HCT116 (cell line): ENCODE results near the gene GRK1. TPM values are rescaled to one million over a fixed set of nuclear protein-coding genes. Genes with fewer than 3 reads are reported as not detected.

Source experiments
- ATAC-seq: fragments of 200-7000 bp; cut with Tn5 transposase; 2 replicates; pipeline ENCODE4 v1.9.1; 2020; ENCODE audit warnings: mild to moderate bottlenecking, moderate library complexity
- BruUV-seq: library from RNA; stranded (reverse); fragments of 400-500 nt; replicated peaks from 2 replicates; lab custom pipeline; 2021; lab: Mats Ljungman, UMichigan
- CTCF ChIA-PET: fragments of 300-600 bp; sonication (Branson Sonifier 250); formaldehyde crosslinking; loops from one replicate; lab custom pipeline; 2021; ENCODE audit warnings: antibody characterized with exemption; lab: Charles Lee
- POLR2A ChIA-PET: fragments of 300-600, 350-600 bp; sonication (Branson Sonifier 250); formaldehyde crosslinking; loops from one replicate; lab custom pipeline; 2021; ENCODE audit warnings: antibody characterized with exemption; lab: Charles Lee
- RAD21 ChIA-PET, 2 experiments: fragments of 300-600 bp; sonication (Branson Sonifier 250); formaldehyde crosslinking; loops; one replicate each; lab custom pipeline; 2023; ENCODE audit warnings: low total read pairs in 2 of 2; ENCODE audit not compliant: uncharacterized antibody in 2 of 2, unreplicated experiment in 2 of 2, low non-redundant PET in 1 of 2; lab: Charles Lee
- DNase-seq: peaks from one replicate; pipeline ENCODE4 v3.0.0-alpha.2; 2010; ENCODE audit warnings: low read depth, low spot score
- H2AFZ ChIP-seq: fragments of 200-600 bp; shearing (Covaris generic), sonication (generic); 2 replicates; pipeline ENCODE4 v1.6.1; 2017; ENCODE audit warnings: low read depth, mixed run types, mixed read lengths, antibody characterized with exemption, low read length; ENCODE audit not compliant: poor library complexity, severe bottlenecking
- H3K27ac ChIP-seq: 2 replicates; pipeline ENCODE4 v1.5.1; 2012; ENCODE audit warnings: low read depth, low read length
- H3K27me3 ChIP-seq: fragments of 200-600 bp; sonication (generic); 2 replicates; pipeline ENCODE4 v1.6.1; 2016; ENCODE audit warnings: mixed run types, low read length, mixed read lengths; ENCODE audit not compliant: insufficient read depth
- H3K36me3 ChIP-seq, 2 experiments: fragments of 200-500 bp in 1 of 2; fragments of 200-600 bp in 1 of 2; sonication (Bioruptor generic) in 1 of 2; sonication (generic) in 1 of 2; 2 replicates each; pipeline versions ENCODE4 v1.5.1 to v1.6.1; 2014 to 2016; ENCODE audit warnings: low read length in 2 of 2, inconsistent platforms in 1 of 2, mixed read lengths in 1 of 2, mixed run types in 1 of 2; ENCODE audit not compliant: insufficient read depth in 2 of 2, control insufficient read depth in 1 of 2
- H3K4me1 ChIP-seq, 2 experiments: fragments of 200-600 bp in 1 of 2; sonication (generic) in 1 of 2; 2 replicates each; pipeline versions ENCODE4 v1.5.1 to v1.6.1; 2012 to 2017; ENCODE audit warnings: low read length in 2 of 2, inconsistent platforms in 1 of 2, mild to moderate bottlenecking in 1 of 2, mixed read lengths in 1 of 2, mixed run types in 1 of 2, moderate library complexity in 1 of 2; ENCODE audit not compliant: insufficient read depth in 2 of 2, control insufficient read depth in 1 of 2
- H3K4me2 ChIP-seq: fragments of 200-600 bp; sonication (generic); 2 replicates; pipeline ENCODE4 v1.6.1; 2017; ENCODE audit warnings: mixed run types, low read length, mixed read lengths
- H3K4me3 ChIP-seq, 2 experiments: fragments of 200-600 bp in 1 of 2; sonication (generic) in 1 of 2; replicated peaks in 1 of 2; 2 replicates each; pipeline ENCODE4 v1.5.1; 2011 to 2016; ENCODE audit warnings: low read length in 2 of 2, control low read depth in 1 of 2, low read depth in 1 of 2, mild to moderate bottlenecking in 1 of 2, mixed read lengths in 1 of 2, mixed run types in 1 of 2
- H3K79me2 ChIP-seq: fragments of 200-600 bp; sonication (generic); 2 replicates; pipeline ENCODE4 v1.6.1; 2017; ENCODE audit warnings: mild to moderate bottlenecking, mixed run types, low read length, moderate library complexity, mixed read lengths; ENCODE audit not compliant: insufficient read depth
- H3K9ac ChIP-seq: fragments of 200-600 bp; sonication (generic); 2 replicates; pipeline ENCODE4 v1.6.1; 2016; ENCODE audit warnings: low read length, mixed read lengths
- H3K9me2 ChIP-seq: fragments of 200-600 bp; sonication (generic), shearing (Covaris generic); 2 replicates; pipeline ENCODE4 v1.6.1; 2017; ENCODE audit warnings: mixed run types, mild to moderate bottlenecking, moderate library complexity; ENCODE audit not compliant: insufficient read depth
- H3K9me3 ChIP-seq, 2 experiments: fragments of 200-500 bp in 1 of 2; fragments of 200-600 bp in 1 of 2; sonication (Bioruptor generic) in 1 of 2; sonication (generic) in 1 of 2; 2 replicates each; pipeline ENCODE4 v1.6.1; 2014 to 2017; ENCODE audit warnings: low read length in 2 of 2, mixed read lengths in 2 of 2, inconsistent platforms in 1 of 2, low read depth in 1 of 2, mild to moderate bottlenecking in 1 of 2, mixed run types in 1 of 2, moderate library complexity in 1 of 2; ENCODE audit not compliant: control insufficient read depth in 1 of 2, insufficient read depth in 1 of 2
- H4K20me1 ChIP-seq: fragments of 200-600 bp; sonication (generic), shearing (Covaris generic); 2 replicates; pipeline ENCODE4 v1.6.1; 2017; ENCODE audit warnings: mixed run types, mild to moderate bottlenecking, moderate library complexity; ENCODE audit not compliant: insufficient read depth
- EZH2 ChIP-seq: fragments of 200-600 bp; sonication (generic); IDR thresholded peaks from 2 replicates; pipeline ENCODE4 v1.6.1; 2017; ENCODE audit warnings: antibody characterized with exemption, mixed run types
- FOSL1 ChIP-seq: IDR thresholded peaks from 2 replicates; pipeline ENCODE4 v1.6.1; 2012; ENCODE audit warnings: low read depth
- POLR2AphosphoS5 ChIP-seq: IDR thresholded peaks from 2 replicates; pipeline ENCODE4 v1.6.1; 2011; ENCODE audit warnings: mild to moderate bottlenecking, low read depth, low read length, moderate library complexity
- REST ChIP-seq: IDR thresholded peaks from 2 replicates; pipeline ENCODE4 v1.6.1; 2012; ENCODE audit warnings: low read depth
- SP1 ChIP-seq: IDR thresholded peaks from 2 replicates; pipeline ENCODE4 v1.6.1; 2012; ENCODE audit warnings: low read depth
- TCF7L2 ChIP-seq: IDR thresholded peaks from 2 replicates; pipeline ENCODE4 v1.7.0; 2011; ENCODE audit warnings: borderline replicate concordance, inconsistent platforms; ENCODE audit not compliant: insufficient read depth, insufficient read length; ENCODE audit errors: extremely low read depth
- intact Hi-C: fragments of 100-400 bp; cut with micrococcal nuclease; formaldehyde crosslinking; loops from 2 replicates; pipeline ENCODE4 v1.10.0; 2022
- total RNA-seq: library from RNA; stranded (reverse); gene quantifications from one replicate; pipeline ENCODE4 v1.2.1, GENCODE V29; 2021; ENCODE audit not compliant: unreplicated experiment

GRK1 gene
- total RNA-seq, 1 experiment from 2014 or later = not detected

DNA sequence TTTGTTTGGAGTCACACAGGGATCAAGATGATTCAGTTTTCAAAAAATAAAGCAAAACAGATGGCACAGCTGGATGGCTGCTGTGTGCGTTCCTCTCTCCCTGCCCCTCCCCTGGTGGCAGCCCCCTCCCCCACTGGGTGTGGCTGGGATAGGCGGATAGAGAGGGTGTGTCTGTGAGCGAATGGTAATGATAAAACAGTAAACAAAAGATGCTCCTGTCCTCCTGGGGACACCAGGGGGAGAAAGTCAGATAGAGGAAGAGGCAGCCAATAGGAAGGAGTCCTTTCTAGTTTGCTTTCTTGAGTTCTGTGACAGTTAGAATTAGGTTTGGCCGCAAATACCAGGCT is 98.5 kb downstream of the GRK1 start (continued):
- TF ChIP-seq POLR2AphosphoS5 (no peak), EZH2 (no peak), SP1 (no peak)

DNA sequence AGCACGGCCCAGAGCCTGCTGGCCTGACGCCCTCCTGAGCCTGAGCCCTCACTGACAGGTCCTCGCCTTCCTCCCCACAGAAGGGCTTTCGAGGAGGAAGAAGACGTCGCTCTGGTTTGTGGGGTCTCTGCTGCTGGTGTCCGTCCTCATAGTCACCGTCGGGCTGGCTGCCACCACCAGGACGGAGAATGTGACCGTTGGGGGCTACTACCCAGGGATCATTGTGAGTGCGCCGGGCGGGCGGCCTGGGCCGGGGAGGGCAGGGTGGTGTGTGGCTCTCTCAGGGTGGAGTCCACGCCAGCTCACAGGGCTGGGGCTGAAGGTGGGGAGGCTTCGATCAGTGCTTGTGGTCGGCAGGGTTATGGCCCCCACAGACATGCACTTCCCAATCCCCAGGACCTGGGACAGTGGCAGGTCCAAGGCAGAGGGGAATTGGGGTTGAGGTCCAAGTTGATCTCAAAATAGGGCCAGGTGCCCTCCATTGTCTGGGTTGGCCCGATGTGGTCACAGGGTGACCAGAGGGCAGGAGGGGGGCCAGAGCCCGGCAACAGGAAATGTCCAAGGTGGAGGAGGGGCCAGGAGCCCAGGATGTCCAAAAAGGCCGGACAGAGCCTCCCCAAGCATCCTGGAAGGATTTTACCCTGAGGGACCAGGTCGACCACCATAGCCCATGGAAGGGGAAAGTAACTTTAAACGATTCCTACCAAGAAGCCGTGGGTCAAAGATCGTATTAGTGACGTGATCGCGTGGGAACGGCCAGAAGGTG is 99.2 kb downstream of the GRK1 start:
- POLR2A ChIA-PET = no interaction called here
- Histone ChIP-seq H3K9ac (no peak overlapping the region), H3K4me2 (no peak overlapping the region), H3K4me3 (no peak overlapping the region), H4K20me1 (no peaks in the 10 kb centered on the region), H3K27me3 (no peaks in the 10 kb centered on the region), H3K27ac (no peak overlapping the region), H3K4me1 (no peaks in the 10 kb centered on the region), H3K9me3 (no peaks in the 10 kb centered on the region), H3K9me2 (no peaks in the 10 kb centered on the region), H2AFZ (no peak overlapping the region), H3K36me3 (no peaks in the 10 kb centered on the region), H3K79me2 (no peaks in the 10 kb centered on the region)
- CTCF ChIA-PET = no interaction called here
- TF ChIP-seq TCF7L2 = no peak
- no peak for TF ChIP-seq REST
- no peak for TF ChIP-seq EZH2
- no peak for TF ChIP-seq FOSL1
- no peak for DNase-seq
- ATAC-seq = no peak
- RAD21 ChIA-PET = no interaction called here
- intact Hi-C loops = no loop called here
- no TSS peak for BruUV-seq
